Type B pancreatic cell (in vitro differentiated cells): ENCODE measurements around the gene FAM50B. TPM values are rescaled to one million over a fixed set of nuclear protein-coding genes. Genes with fewer than 3 reads are reported as not detected.
A peak's percentile ranks its signal among the peaks of the same experiment; 100 is the strongest.

ENCODE experiments used
- DNase-seq: peaks from one replicate; pipeline ENCODE4 v3.0.0; 2021; ENCODE audit warnings: mixed read lengths; ENCODE audit not compliant: unreplicated experiment; ENCODE audit errors: extremely low spot score
- H3K27ac Mint-ChIP-seq: 2 replicates; pipeline ENCODE4 v1.8.0; 2021; ENCODE audit warnings: mild to moderate bottlenecking, mixed read lengths
- H3K27me3 Mint-ChIP-seq: 2 replicates; pipeline ENCODE4 v1.8.0; 2021; ENCODE audit warnings: mixed read lengths
- H3K36me3 Mint-ChIP-seq: 2 replicates; pipeline ENCODE4 v1.8.0; 2021; ENCODE audit warnings: mixed read lengths
- H3K4me1 Mint-ChIP-seq: one replicate; pipeline ENCODE4 v1.8.0; 2021; ENCODE audit warnings: mixed read lengths; ENCODE audit not compliant: unreplicated experiment
- H3K4me3 Mint-ChIP-seq: 2 replicates; pipeline ENCODE4 v1.8.0; 2021; ENCODE audit warnings: mild to moderate bottlenecking, mixed read lengths
- H3K9me3 Mint-ChIP-seq: 2 replicates; pipeline ENCODE4 v1.8.0; 2021; ENCODE audit warnings: mixed read lengths
- CTCF ChIP-seq: fragments of 200-600 bp; sonication (generic); conservative IDR thresholded peaks from 2 replicates; pipeline ENCODE4 v1.5.0; 2021; ENCODE audit warnings: antibody characterized with exemption, mild to moderate bottlenecking
- total RNA-seq: library from RNA; stranded (reverse); gene quantifications from 2 replicates; pipeline ENCODE4 v1.2.1, GENCODE V29; 2021; ENCODE audit warnings: low replicate concordance

The FAM50B gene
- total RNA-seq, 1 donor from 2014 or later = 1.8 TPM

GRCh38 chr6:3831761-3832530 lies 17.2 kb upstream of the FAM50B start:
- H3K36me3 Mint-ChIP-seq = no peaks in the 10 kb centered on the region
- H3K4me1 Mint-ChIP-seq = peaks cover 4% of the 10 kb centered on the region
- no peak overlapping the region for H3K4me3 Mint-ChIP-seq
- TF ChIP-seq CTCF = no peak
- no peaks in the 10 kb centered on the region for H3K27me3 Mint-ChIP-seq
- no peak for DNase-seq
- no peak overlapping the region for H3K27ac Mint-ChIP-seq
- H3K9me3 Mint-ChIP-seq = no peaks in the 10 kb centered on the region

- H3K36me3 Mint-ChIP-seq = no peaks in the 10 kb centered on the region
- peaks cover 9% of the 10 kb centered on the region for H3K4me1 Mint-ChIP-seq
- TF ChIP-seq CTCF = peak; percentile 15
- no peak overlapping the region for H3K4me3 Mint-ChIP-seq
- H3K27me3 Mint-ChIP-seq = no peaks in the 10 kb centered on the region
- no peak for DNase-seq
- peaks cover 7% of the 10 kb centered on the region for H3K9me3 Mint-ChIP-seq
- peak overlapping the region; percentile 36 for H3K27ac Mint-ChIP-seq
These were observed 14.0 kb upstream of the FAM50B start for GRCh38 chr6:3835055-3835731.

- no peak for TF ChIP-seq CTCF
- DNase-seq = no peak
- H3K27me3 Mint-ChIP-seq = no peaks in the 10 kb centered on the region
These were observed 13.4 kb upstream of the FAM50B start for GRCh38 chr6:3835785-3836184.

GRCh38 chr6:3836566-3836965 lies 12.6 kb upstream of the FAM50B start:
- H3K27ac Mint-ChIP-seq = no peak overlapping the region
- DNase-seq = no peak
- H3K9me3 Mint-ChIP-seq = peaks cover 7% of the 10 kb centered on the region
- peaks cover 13% of the 10 kb centered on the region for H3K4me1 Mint-ChIP-seq
- no peak for TF ChIP-seq CTCF
- no peaks in the 10 kb centered on the region for H3K36me3 Mint-ChIP-seq
- no peak overlapping the region for H3K4me3 Mint-ChIP-seq
- H3K27me3 Mint-ChIP-seq = no peaks in the 10 kb centered on the region

More at GRCh38 chr6:3835785-3836184, 13.4 kb upstream of the FAM50B start:
- Mint-ChIP-seq H3K9me3 (peaks cover 7% of the 10 kb centered on the region), H3K4me3 (no peak overlapping the region), H3K27ac (peak overlapping the region; percentile 36), H3K36me3 (no peaks in the 10 kb centered on the region), H3K4me1 (peaks cover 9% of the 10 kb centered on the region)

GRCh38 chr6:3837781-3838180 lies 11.4 kb upstream of the FAM50B start:
- DNase-seq = no peak
- H3K36me3 Mint-ChIP-seq = no peaks in the 10 kb centered on the region
- no peak for TF ChIP-seq CTCF
- peaks cover 7% of the 10 kb centered on the region for H3K9me3 Mint-ChIP-seq
- no peaks in the 10 kb centered on the region for H3K27me3 Mint-ChIP-seq
- no peak overlapping the region for H3K4me3 Mint-ChIP-seq
- peaks cover 17% of the 10 kb centered on the region for H3K4me1 Mint-ChIP-seq
- H3K27ac Mint-ChIP-seq = peak overlapping the region; percentile 72
